ENCODE data around the gene THBS4.

DNA sequence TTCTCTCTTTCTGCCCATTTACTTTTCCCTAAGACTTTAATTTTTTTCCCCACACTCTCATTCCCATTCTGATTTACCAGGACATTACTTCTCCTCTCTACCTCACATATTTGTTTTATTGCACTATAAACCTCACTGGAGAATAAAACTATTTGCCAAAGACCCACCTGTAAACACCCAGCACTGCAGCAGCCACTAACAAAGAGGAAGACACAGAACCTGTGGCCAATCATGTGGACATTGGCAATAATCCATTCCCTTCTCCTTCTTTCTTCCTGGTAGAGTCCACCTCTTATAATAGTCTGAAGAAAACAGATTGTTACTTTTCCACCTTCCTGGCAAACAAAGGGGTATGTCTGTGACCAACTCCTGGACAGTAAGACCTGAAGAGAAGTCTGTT is 8.3 kb upstream of the THBS4 start:
- TF ChIP-seq, protein P1, sequence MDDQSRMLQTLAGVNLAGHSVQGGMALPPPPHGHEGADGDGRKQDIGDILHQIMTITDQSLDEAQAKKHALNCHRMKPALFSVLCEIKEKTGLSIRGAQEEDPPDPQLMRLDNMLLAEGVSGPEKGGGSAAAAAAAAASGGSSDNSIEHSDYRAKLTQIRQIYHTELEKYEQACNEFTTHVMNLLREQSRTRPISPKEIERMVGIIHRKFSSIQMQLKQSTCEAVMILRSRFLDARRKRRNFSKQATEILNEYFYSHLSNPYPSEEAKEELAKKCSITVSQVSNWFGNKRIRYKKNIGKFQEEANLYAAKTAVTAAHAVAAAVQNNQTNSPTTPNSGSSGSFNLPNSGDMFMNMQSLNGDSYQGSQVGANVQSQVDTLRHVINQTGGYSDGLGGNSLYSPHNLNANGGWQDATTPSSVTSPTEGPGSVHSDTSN (IDR thresholded peaks at IDR 0.05; ENCODE audit: insufficient replicate concordance, low read depth, low read length): no peak
- TF ChIP-seq, protein P2, sequence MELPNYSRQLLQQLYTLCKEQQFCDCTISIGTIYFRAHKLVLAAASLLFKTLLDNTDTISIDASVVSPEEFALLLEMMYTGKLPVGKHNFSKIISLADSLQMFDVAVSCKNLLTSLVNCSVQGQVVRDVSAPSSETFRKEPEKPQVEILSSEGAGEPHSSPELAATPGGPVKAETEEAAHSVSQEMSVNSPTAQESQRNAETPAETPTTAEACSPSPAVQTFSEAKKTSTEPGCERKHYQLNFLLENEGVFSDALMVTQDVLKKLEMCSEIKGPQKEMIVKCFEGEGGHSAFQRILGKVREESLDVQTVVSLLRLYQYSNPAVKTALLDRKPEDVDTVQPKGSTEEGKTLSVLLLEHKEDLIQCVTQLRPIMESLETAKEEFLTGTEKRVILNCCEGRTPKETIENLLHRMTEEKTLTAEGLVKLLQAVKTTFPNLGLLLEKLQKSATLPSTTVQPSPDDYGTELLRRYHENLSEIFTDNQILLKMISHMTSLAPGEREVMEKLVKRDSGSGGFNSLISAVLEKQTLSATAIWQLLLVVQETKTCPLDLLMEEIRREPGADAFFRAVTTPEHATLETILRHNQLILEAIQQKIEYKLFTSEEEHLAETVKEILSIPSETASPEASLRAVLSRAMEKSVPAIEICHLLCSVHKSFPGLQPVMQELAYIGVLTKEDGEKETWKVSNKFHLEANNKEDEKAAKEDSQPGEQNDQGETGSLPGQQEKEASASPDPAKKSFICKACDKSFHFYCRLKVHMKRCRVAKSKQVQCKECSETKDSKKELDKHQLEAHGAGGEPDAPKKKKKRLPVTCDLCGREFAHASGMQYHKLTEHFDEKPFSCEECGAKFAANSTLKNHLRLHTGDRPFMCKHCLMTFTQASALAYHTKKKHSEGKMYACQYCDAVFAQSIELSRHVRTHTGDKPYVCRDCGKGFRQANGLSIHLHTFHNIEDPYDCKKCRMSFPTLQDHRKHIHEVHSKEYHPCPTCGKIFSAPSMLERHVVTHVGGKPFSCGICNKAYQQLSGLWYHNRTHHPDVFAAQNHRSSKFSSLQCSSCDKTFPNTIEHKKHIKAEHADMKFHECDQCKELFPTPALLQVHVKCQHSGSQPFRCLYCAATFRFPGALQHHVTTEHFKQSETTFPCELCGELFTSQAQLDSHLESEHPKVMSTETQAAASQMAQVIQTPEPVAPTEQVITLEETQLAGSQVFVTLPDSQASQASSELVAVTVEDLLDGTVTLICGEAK (IDR thresholded peaks at IDR 0.05; ENCODE audit: borderline replicate concordance): no peak
- TF ChIP-seq, protein P3, sequence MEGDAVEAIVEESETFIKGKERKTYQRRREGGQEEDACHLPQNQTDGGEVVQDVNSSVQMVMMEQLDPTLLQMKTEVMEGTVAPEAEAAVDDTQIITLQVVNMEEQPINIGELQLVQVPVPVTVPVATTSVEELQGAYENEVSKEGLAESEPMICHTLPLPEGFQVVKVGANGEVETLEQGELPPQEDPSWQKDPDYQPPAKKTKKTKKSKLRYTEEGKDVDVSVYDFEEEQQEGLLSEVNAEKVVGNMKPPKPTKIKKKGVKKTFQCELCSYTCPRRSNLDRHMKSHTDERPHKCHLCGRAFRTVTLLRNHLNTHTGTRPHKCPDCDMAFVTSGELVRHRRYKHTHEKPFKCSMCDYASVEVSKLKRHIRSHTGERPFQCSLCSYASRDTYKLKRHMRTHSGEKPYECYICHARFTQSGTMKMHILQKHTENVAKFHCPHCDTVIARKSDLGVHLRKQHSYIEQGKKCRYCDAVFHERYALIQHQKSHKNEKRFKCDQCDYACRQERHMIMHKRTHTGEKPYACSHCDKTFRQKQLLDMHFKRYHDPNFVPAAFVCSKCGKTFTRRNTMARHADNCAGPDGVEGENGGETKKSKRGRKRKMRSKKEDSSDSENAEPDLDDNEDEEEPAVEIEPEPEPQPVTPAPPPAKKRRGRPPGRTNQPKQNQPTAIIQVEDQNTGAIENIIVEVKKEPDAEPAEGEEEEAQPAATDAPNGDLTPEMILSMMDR (IDR thresholded peaks at IDR 0.05 in 2 of 3, conservative IDR thresholded peaks at IDR 0.05 in 1 of 3; ENCODE audit: control insufficient read depth in 2 of 3, extremely low read depth in 1 of 3, insufficient read depth in 1 of 3, low read depth in 3 of 3, low read length in 3 of 3): no peak
- TF ChIP-seq, protein P4, sequence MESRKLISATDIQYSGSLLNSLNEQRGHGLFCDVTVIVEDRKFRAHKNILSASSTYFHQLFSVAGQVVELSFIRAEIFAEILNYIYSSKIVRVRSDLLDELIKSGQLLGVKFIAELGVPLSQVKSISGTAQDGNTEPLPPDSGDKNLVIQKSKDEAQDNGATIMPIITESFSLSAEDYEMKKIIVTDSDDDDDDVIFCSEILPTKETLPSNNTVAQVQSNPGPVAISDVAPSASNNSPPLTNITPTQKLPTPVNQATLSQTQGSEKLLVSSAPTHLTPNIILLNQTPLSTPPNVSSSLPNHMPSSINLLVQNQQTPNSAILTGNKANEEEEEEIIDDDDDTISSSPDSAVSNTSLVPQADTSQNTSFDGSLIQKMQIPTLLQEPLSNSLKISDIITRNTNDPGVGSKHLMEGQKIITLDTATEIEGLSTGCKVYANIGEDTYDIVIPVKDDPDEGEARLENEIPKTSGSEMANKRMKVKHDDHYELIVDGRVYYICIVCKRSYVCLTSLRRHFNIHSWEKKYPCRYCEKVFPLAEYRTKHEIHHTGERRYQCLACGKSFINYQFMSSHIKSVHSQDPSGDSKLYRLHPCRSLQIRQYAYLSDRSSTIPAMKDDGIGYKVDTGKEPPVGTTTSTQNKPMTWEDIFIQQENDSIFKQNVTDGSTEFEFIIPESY (IDR thresholded peaks at IDR 0.05): no peak

Data from GM12878 (cell line).